Colon (tissue), 2 donors: ENCODE measurements around the gene PRM1.

Source experiments
- FAIRE-seq: peaks from 2 replicates; lab custom pipeline; 2012; peaks lifted over from hg19 to GRCh38; lab: Jason Lieb, UNC
- donor health status: control.
- donor health status: control.

The PRM1 gene

GRCh38 chr16:11272921-11273720 lies 8.0 kb downstream of the PRM1 start, which contains the start of gene PRM3:
TSS of gene PRM3 (minus strand) at chr16:11273629. CDS start at chr16:11273595, 34 bp downstream.
- no peak for FAIRE-seq

GRCh38 chr16:11272484-11272883 lies 8.6 kb downstream of the PRM1 start:
- no peak for FAIRE-seq

DNA sequence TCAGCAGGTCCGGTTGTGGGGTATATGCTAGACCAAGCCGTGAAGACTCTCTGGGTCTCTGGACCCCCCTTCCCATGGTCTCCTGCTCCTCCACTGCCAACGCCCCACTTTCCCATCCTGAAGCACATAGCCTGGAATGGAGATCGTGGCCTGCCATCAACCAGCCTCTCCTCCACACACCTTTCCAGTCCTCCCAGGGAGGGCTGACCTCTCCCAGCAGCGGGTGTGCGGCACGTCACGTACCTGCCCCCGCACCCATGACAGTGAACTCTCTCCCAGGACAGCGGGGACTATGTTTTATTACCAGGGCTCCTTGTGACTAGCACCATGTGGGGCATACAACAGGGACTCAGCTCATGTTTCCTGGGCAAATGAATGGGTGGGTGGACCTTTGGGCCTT lies 9.5 kb downstream of the PRM1 start:
- FAIRE-seq: no peak

- no peak for FAIRE-seq
These were observed 10.4 kb downstream of the PRM1 start for GRCh38 chr16:11270602-11271162.

DNA sequence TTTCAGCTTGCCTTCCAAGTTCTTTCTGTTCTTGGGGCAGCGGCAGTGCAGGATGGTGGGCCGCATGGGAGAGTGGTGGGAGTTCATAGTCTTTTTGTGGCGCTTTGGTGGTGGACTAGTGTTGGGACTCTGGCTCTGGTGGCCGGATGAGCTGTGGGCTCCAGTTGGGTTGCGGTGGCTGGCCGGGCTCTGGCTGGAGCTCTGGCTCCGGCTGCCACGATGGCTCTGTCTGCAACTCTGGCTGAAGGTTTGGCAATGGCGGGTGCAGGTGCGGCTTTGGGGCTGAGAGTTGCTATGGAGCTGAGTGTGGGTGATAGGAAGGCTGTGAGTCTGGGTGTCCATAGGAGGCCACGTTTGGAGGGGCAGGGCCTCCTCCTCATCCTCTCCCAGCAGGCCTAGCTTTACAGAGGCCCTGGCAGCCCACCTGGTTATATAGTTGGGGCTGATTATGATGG lies 12.2 kb downstream of the PRM1 start, which contains the start of gene TNP2:
Gene TNP2 (minus strand): TSS at position 405 of the 455 bp plus-strand sequence. CDS start 63 bp downstream, at position 342.
- FAIRE-seq: no peak

DNA sequence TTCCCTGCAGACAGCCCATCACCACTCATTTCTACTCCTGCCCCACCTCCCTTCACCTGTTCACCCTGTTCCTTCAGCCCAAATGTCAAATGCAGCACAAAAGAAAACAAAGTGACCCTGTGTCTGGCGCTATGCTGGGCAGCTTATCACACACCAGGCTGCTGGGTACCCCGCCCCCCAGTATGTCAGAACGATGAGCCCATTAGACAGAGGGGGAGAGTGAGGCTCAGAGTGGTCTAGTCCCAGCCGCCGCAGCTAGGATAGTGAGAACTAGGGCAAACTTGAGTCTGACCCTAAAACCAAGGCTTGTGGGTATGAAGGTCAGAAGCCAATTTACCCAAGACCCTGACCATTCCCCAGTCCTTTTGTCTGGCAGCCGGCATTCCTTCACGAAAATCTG lies 16.0 kb downstream of the PRM1 start:
- no peak for FAIRE-seq

DNA sequence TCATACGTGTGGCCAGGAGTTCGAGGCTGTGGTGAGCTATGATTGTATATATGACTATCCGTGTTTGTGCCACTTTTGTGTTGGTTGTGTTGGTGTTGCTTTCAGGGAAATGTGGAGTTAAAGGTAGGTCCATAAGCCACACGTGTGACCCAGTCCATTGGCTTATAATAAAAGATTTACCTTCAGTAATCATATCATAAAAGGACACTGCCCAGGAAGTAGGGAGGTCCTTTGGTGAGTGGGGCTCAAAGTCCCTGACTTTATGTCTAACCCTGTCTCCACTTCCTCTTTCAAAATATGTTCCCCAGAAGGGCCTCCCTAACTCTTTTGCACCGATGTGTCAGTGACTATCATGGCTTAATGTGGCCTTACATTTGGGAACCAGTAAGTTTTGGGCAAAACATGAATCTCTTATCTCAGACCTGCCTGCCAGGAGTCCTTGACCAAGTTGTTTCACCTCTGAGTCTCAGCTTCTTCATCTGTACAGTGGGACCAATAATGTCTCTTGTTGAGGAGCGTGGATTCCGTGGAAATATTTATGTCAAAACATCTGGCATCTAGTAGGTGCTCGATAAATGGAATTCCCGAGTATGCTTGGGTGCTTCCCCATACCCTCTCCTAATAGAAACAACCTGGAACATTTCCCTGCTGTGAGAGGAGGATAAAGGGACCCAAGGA lies 16.8 kb downstream of the PRM1 start:
- no peak for FAIRE-seq

- no peak for FAIRE-seq
These were observed 17.4 kb downstream of the PRM1 start for GRCh38 chr16:11263737-11264136.

DNA sequence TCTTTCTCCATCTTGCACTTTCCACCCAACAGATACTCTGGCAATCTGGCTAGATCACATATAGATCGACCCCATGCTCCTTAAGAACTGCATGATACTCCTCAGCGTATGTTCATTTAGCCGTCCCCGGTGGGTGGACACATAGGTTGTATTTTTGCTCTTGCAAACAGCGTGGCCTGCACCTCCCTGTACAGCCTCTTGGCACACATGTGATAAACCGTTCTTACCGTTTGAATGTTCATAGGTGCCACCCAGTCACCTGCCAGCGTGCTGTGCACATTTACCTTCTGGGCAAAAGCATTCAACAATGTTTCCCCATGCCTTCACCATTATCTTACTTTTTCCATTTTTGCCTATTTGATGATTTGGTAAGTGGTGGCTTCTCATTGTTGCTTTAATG lies 18.2 kb downstream of the PRM1 start:
- no peak for FAIRE-seq

DNA sequence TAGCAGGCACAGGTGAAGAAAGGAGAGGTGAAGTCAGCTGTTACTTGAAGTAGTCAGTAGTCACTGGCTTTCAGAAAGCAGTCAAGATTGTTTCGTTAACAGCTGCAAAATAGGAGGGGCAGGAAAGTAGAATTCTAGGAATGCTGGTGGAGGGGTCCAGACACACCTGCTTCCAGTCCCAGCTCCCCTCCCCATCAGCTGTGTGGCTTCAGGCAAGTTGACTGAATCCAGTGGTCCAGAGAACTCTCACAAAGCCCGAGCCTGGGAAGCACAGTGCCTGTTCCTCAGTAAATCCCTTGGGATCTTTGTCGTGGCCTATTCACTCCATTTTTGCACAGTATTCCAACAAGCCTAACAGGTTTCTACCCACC lies 20.5 kb downstream of the PRM1 start:
- no peak for FAIRE-seq

- no peak for FAIRE-seq
These were observed 21.2 kb downstream of the PRM1 start for GRCh38 chr16:11259655-11260595.

GRCh38 chr16:11258553-11259492 lies 22.3 kb downstream of the PRM1 start:
- no peak for FAIRE-seq

- no peak for FAIRE-seq
These were observed 23.8 kb downstream of the PRM1 start for GRCh38 chr16:11257131-11257938.

DNA sequence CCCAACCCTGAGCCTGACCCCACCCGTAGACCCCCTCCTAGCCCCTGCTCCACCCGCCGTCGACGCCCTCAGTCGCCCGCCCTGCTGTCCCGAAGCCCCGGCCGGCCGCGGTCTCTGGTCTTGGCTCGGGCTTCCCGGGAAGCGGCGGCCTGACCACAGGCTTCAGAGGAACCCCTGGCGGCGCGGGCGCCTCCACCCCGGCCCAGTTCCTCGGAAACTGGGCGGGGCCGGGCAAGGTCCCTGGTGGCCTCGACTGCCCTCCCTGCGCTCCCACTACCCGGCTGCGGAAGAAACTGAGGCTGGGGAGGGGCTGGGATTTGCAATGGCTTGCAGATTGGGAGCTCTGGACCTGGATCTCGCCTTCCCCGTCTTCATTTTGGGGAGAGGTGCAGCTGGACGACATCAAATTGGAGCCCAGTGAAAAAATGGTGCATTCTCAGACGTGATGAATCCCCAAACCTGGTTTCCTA lies 24.4 kb downstream of the PRM1 start:
- FAIRE-seq: no peak

GRCh38 chr16:11255737-11256660 lies 25.1 kb downstream of the PRM1 start, which contains the start of gene SOCS1:
TSS of gene SOCS1 (minus strand) at chr16:11256204. CDS start at chr16:11255478, 726 bp downstream.
- no peak for FAIRE-seq

- no peak for FAIRE-seq
These were observed 26.0 kb downstream of the PRM1 start for GRCh38 chr16:11254913-11255736.
